ENCODE results near the gene PRSS57. TPM values are rescaled to one million over a fixed set of nuclear protein-coding genes. Genes with fewer than 3 reads are reported as not detected.

Gene PRSS57
- total and polyA plus RNA-seq, 12 donors: 0.13 to 0.51 (median 0.22) TPM; not detected in 9

DNA sequence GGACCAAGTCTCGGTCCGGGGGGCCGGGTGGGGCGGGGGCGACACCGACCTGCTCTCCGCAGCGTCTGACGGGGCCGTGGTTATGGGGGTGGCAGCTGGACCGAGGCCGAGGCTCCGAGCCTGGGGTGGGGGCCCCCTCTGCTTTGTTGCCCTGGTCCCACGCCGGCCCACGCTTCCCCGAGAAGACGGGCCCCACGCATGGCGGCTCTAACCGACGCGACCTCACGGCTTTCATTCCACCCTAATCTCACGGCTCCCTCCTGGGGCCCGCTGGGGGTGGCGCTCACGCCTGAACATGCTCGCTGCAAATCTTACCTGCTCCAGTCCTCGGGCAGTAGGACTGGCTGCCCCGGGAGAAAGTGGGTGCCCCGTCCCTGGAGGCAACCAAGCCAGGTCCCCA is 40.9 kb upstream of the PRSS57 start:
- H3K27me3 ChIP-seq: no peaks in the 10 kb centered on the region
- no peak overlapping the region for H3K4me3 ChIP-seq
- peaks cover 0 to 6% of the 10 kb centered on the region in 2 donors for H3K36me3 ChIP-seq (replicated peaks in 1 of 2)
- no peak for DNase-seq
- H3K27ac ChIP-seq: no peak overlapping the region
- intact Hi-C loops (cut with DNase I): loop anchor here in 1 of 2 donors (10.0 kb wide), 1 partner anchor 141 kb away; no protein-coding TSS in a partner anchor
- WGBS, 4 donors: 92 to 93% (median 93%) methylated on average over 11 to 32 of the region's 32 CpGs
- TF ChIP-seq, protein P1, sequence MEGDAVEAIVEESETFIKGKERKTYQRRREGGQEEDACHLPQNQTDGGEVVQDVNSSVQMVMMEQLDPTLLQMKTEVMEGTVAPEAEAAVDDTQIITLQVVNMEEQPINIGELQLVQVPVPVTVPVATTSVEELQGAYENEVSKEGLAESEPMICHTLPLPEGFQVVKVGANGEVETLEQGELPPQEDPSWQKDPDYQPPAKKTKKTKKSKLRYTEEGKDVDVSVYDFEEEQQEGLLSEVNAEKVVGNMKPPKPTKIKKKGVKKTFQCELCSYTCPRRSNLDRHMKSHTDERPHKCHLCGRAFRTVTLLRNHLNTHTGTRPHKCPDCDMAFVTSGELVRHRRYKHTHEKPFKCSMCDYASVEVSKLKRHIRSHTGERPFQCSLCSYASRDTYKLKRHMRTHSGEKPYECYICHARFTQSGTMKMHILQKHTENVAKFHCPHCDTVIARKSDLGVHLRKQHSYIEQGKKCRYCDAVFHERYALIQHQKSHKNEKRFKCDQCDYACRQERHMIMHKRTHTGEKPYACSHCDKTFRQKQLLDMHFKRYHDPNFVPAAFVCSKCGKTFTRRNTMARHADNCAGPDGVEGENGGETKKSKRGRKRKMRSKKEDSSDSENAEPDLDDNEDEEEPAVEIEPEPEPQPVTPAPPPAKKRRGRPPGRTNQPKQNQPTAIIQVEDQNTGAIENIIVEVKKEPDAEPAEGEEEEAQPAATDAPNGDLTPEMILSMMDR (IDR thresholded peaks at IDR 0.05): no peak
- no peak for TF ChIP-seq POLR2A (IDR thresholded peaks at IDR 0.05)
- H3K9me3 ChIP-seq (replicated peaks in 1 of 3): no peaks in the 10 kb centered on the region
- H3K4me1 ChIP-seq (replicated peaks in 1 of 2): no peaks in the 10 kb centered on the region

DNA sequence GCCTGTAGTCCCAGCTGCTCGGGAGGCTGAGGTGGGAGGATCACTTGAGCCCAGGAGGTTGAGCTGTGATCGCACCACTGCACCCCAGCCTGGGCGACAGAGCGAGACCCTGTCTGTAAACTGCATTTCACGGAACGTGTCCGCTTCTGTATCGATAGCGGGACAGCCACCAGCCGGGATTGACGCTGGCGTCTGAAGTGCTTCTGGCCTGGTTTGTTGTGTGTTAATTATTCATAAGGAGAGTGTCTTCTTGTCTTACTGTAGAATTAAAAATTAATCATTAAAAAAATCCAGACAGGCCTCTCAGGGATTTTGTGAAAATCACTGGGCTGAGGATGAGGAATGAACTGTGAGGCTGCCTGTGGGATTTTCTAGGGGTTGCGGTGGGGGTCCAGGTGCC is 39.5 kb upstream of the PRSS57 start:
- TF ChIP-seq, protein P1 (IDR thresholded peaks at IDR 0.05): no peak
- no peak for TF ChIP-seq POLR2A (IDR thresholded peaks at IDR 0.05)
- Histone ChIP-seq H3K4me1 (replicated peaks in 1 of 2) (no peaks in the 10 kb centered on the region), H3K27ac (no peak overlapping the region), H3K27me3 (no peaks in the 10 kb centered on the region), H3K9me3 (replicated peaks in 1 of 3) (no peaks in the 10 kb centered on the region), H3K4me3 (no peak overlapping the region), H3K36me3 (replicated peaks in 1 of 2) (peaks cover 0 to 6% of the 10 kb centered on the region in 2 donors)
- intact Hi-C loops (cut with DNase I): loop anchor here (5.0 to 10.0 kb wide), 2 partner anchors 67 to 140 kb away; no protein-coding TSS in a partner anchor
- WGBS, 4 donors: 84 to 93% (median 86%) methylated on average over 12 to 13 of the region's 13 CpGs
- DNase-seq: no peak

DNA sequence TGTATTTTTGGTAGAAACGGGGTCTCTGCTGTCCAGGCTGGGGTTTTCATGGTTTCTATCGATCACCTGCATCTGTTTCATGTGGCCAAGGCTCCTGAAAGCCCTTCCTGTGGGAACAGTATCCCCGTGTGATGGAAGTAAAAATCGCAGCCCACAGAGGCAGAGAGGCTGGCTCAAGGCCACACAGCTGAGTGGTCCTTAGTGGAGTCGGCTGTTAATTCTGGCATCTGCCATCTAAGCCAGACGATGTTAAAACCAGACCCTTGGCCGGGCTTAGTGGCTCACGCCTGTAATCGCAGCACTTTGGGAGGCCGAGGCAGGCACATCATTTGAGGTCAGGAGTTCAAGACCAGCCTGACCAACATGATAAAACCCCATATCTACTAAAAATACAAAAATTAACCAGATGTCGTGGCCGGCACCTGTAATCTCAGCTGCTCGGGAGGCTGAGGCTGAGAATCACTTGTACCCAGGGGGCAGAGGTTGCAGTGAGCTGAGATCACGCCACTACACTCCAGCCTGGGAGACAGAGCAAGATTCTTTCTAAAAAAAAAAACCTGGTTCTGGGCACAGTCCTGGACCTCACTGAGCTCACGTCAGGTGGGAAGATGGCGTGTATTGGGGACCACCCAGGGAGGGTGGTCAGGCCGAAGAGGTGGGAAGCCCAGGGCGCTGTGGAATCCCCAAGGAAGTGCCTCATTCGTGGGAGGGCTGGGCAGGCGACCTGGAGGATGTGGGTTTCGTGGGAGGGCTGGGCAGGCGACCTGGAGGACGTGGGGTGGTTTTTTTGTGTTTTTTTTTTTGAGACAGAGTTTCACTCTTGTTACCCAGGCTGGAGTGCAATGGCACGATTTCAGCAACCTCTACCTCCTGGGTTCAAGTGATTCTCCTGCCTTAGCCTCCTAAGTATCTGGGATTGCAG is 37.2 kb upstream of the PRSS57 start:
- Histone ChIP-seq H3K36me3 (replicated peaks in 1 of 2) (peaks cover 0 to 6% of the 10 kb centered on the region in 2 donors), H3K27me3 (no peaks in the 10 kb centered on the region), H3K27ac (no peak overlapping the region), H3K4me3 (no peak overlapping the region), H3K9me3 (replicated peaks in 1 of 3) (no peaks in the 10 kb centered on the region), H3K4me1 (replicated peaks in 1 of 2) (no peaks in the 10 kb centered on the region)
- TF ChIP-seq, protein P1 (IDR thresholded peaks at IDR 0.05): no peak
- TF ChIP-seq POLR2A (IDR thresholded peaks at IDR 0.05): no peak
- no peak for DNase-seq
- 78 to 89% (median 85%) methylated on average over 18 to 24 of the region's 24 CpGs for WGBS, 4 donors
- intact Hi-C loops (cut with DNase I): loop anchor here (2.0 to 10.0 kb wide), 3 partner anchors 65 to 138 kb away; no protein-coding TSS in a partner anchor

DNA sequence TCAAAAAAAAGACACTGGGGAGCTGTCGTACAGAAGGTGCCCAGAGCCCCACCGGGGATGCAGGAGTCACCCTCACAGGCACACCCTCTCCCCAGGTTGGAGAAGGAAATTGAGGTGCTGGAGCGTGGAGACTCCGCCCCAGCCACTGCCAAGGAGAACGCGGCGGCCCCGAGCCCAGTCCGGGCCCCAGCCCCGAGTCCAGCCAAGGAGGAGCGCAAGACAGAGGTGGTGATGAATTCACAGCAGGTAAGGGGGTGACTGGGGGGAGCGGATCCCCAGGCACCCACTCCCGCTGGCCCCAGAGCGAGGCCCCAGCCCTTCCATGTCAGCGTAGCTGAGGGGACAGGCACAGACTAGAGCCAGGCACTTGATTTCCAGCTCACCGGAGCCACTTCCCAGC is 35.7 kb upstream of the PRSS57 start:
- WGBS, 4 donors: 89 to 96% (median 93%) methylated on average over 14 to 16 of the region's 16 CpGs
- Histone ChIP-seq H3K36me3 (replicated peaks in 1 of 2) (no peaks in the 10 kb centered on the region), H3K9me3 (replicated peaks in 1 of 3) (no peaks in the 10 kb centered on the region), H3K4me3 (no peak overlapping the region), H3K27ac (no peak overlapping the region), H3K4me1 (replicated peaks in 1 of 2) (no peaks in the 10 kb centered on the region), H3K27me3 (no peaks in the 10 kb centered on the region)
- no peak for TF ChIP-seq POLR2A (IDR thresholded peaks at IDR 0.05)
- TF ChIP-seq, protein P1 (IDR thresholded peaks at IDR 0.05): no peak
- no peak for DNase-seq
- intact Hi-C loops (cut with DNase I): loop anchor here (5.0 to 10.0 kb wide), 2 partner anchors 64 to 136 kb away; no protein-coding TSS in a partner anchor
